AG04449 (cell line): Measurements from ENCODE around the gene CPNE2.

Experiments used
- CTCF ChIA-PET: fragments of 350-600 bp; formaldehyde crosslinking; extraction: SDS; loops from one replicate; lab custom pipeline; 2021; ENCODE audit warnings: antibody characterized with exemption; lab: Yijun Ruan, JAX
- POLR2A ChIA-PET: fragments of 400-600, 350-600 bp; formaldehyde crosslinking; extraction: SDS; loops from one replicate; lab custom pipeline; 2020; ENCODE audit warnings: antibody characterized with exemption, inconsistent platforms; lab: Yijun Ruan, JAX
- DNase-seq: peaks from one replicate; pipeline ENCODE4 v3.0.0-alpha.2; 2010; ENCODE audit warnings: low read depth, low spot score
- H3K4me3 ChIP-seq: 2 replicates; pipeline ENCODE4 v1.5.1; 2011; ENCODE audit warnings: low read depth, mild to moderate bottlenecking, control low read depth, low read length
- CTCF ChIP-seq: IDR thresholded peaks from one replicate; pipeline ENCODE4 v1.5.1; 2011; ENCODE audit warnings: mild to moderate bottlenecking, moderate library complexity, low read length, control low read depth, inconsistent platforms; ENCODE audit not compliant: insufficient read depth; ENCODE audit errors: missing control alignments

Gene CPNE2

GRCh38 chr16:57111420-57111819 lies 19.0 kb downstream of the CPNE2 start:
- POLR2A ChIA-PET = no interaction called here
- CTCF ChIA-PET = interaction anchor here (0.5 to 0.7 kb wide), 2 partner anchors 18 to 287 kb away, joined by 3 to 4 read pairs; no protein-coding TSS in a partner anchor
- H3K4me3 ChIP-seq = no peak overlapping the region
- no peak for DNase-seq
- no peak for TF ChIP-seq CTCF

DNA sequence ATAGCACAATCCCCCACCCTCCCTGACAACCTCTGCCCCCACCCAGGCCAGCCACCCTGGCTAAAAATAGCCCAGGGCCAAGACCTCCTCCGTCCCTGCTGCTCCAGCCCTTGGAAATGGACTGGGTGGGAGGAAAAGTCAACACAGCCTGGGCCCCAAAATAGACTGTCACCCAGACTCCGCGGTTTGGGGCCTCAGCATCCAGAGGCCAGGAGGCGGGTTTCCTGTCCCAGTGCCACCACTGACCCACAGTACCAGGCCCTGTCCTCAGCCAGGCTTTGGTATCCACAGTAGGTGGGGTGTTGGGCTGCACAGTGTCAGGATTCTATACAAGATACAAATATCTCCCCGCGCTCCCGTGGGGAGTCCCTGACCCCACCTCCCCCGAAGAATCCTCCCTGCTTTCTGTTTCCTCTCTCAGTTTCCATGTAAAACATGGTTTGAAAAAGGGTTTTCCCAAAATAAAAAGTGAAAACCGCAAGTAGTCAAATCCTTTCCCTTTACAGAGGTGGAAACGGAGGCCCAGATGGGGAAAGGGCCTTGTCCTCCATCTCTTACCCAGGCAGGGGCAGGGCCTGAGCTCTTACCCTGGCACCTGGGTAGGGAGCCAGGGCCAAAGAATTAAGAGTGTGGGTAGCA lies 20.1 kb downstream of the CPNE2 start:
- ChIA-PET POLR2A (no interaction called here), CTCF (interaction anchor here (0.7 to 3.9 kb wide), 2 partner anchors 19 kb away, joined by 3 to 20 read pairs; partner anchors contain the start of gene CPNE2)

DNA sequence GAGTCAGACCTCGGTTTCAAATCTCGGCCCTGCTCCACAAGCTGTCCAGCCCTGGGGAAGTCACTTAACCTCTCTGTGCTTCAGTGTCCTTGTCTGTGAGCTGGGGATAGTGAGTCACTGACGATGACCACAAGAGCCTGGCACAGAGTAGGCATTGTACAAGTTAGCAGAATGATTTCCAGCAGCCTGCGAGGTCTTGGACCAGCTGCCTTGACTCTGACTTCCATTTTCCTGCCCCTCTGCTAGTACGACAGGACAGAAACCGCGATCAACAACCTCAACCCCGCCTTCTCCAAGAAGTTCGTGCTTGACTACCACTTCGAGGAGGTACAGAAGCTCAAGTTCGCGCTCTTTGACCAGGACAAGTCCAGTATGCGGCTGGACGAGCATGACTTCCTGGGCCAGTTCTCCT lies 20.7 kb downstream of the CPNE2 start:
- no peak for DNase-seq
- CTCF ChIA-PET = interaction anchor here (0.7 to 3.9 kb wide), 4 partner anchors 19 to 53 kb away, joined by 3 to 20 read pairs (median 4); partner anchors contain the start of gene CPNE2
- H3K4me3 ChIP-seq = no peak overlapping the region
- TF ChIP-seq CTCF = no peak
- POLR2A ChIA-PET = no interaction called here

More for the DNA sequence above, 20.1 kb downstream of the CPNE2 start:
- no peak for TF ChIP-seq CTCF
- DNase-seq = no peak
- no peak overlapping the region for H3K4me3 ChIP-seq

DNA sequence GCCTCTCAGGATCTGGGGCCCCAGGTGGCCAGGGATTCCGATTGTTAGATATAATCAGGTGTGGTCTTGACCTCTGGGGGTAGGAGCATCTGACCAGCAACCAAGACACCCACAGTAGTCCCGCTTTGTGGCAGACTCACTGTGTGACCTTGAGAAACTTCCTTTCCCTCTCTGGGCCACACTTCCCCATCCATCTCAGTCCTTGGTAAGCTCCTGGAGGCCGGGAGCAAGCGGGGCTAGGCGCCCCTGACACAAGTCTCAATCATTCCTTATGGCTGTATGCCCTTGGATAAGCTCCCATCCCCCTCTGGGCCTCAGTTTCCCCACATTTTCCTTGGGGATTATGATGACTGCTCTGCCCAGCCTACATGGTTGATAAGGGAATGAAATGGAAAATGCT lies 21.3 kb downstream of the CPNE2 start:
- TF ChIP-seq CTCF = no peak
- ChIA-PET CTCF (interaction anchor here (0.7 to 3.9 kb wide), 4 partner anchors 20 to 53 kb away, joined by 3 to 20 read pairs (median 4); partner anchors contain the start of gene CPNE2), POLR2A (no interaction called here)

DNA sequence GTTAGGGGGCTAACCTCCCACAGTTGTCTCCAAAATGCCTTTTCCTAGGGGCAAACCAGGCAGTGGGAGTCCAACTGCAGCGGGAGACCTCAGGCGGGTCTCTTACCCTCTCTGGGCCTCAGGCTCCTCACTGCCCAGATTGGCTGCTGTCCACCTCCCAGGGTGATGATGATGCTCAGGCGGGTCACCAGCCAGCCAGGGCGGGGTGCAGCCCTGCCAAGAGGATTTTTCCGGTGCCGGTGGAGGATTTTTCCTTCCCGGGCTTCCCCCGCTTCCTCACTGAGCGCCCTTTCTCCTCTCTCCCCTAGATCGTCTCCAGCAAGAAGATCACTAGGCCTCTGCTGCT lies 22.8 kb downstream of the CPNE2 start:
- DNase-seq = no peak
- no peak for TF ChIP-seq CTCF
- ChIA-PET CTCF (interaction anchor here (1.5 to 3.9 kb wide), 2 partner anchors 22 to 31 kb away, joined by 5 to 20 read pairs; partner anchors contain the start of gene CPNE2), POLR2A (interaction anchor here (0.5 kb wide), 1 partner anchor 212 kb away, joined by 3 read pairs; no protein-coding TSS in a partner anchor)
- no peak overlapping the region for H3K4me3 ChIP-seq

More for the DNA sequence above, 21.3 kb downstream of the CPNE2 start:
- H3K4me3 ChIP-seq = no peak overlapping the region
- no peak for DNase-seq

DNA sequence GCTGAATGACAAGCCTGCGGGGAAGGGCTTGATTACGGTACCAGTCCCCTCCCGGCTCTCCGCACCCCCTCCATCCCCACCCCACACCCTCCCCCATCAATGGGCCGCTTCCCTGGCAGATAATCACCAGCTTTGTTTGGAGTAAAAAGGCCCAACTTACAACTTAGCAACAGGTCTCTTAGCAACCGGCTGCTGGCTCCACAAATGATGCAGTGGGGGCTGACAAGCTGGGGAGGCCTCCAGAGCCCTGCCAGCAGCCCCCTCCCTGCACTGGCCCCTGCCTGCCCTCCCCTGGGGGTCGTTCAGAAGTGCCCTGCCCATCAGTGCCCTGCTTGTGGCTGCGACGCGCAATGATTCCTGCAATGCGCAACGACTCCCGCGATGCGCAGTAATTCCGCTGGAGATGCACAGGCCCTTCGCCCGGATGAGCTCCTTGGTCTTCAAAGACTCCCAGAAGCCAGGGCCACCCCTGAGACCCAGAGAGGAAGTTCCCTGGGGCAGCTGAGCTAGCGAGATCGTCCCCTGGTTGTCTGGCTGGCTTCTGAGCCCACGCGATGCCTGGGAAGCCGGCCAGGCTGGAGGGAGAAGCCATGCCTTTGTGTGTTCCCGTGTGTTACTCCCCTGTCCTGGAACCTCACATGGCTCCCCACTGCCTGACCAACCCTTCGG lies 23.3 kb downstream of the CPNE2 start:
- no peak overlapping the region for H3K4me3 ChIP-seq
- CTCF ChIA-PET = interaction anchor here (1.5 to 3.9 kb wide), 2 partner anchors 22 to 32 kb away, joined by 5 to 20 read pairs; partner anchors contain the start of gene CPNE2
- no peak for DNase-seq
- POLR2A ChIA-PET = interaction anchor here (0.5 kb wide), 1 partner anchor 213 kb away, joined by 3 read pairs; no protein-coding TSS in a partner anchor
- no peak for TF ChIP-seq CTCF
